ENCODE data around the gene CDT1. TPM values are rescaled to one million over a fixed set of nuclear protein-coding genes. Genes with fewer than 3 reads are reported as not detected.

Gene CDT1
- total RNA-seq, 1 experiment from 2014 or later: 160 TPM

DNA sequence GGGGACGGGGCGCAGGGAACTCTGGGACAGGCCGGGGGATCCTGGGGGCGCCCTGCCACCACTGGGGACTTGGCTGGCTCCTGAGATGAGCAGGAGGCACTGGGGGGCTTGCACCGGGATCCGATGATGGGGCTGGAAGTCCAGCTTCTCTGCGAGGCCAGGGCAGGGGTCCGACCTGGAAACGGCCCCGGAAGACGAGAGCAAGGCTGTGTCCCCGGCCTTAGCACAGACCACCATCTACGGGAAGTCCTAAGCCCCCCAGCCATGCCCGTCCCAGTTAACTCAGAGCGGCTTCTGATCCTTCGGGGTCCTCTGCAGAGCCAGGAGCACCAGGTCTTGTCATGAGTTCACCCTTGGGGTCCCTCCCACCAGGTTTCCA lies 573 bp downstream of the CDT1 start:
- no TSS peak for BruUV-seq (replicated peaks)
- ChIA-PET CTCF (no interaction called here), POLR2A (interaction anchor here (1.3 kb wide), 1 partner anchor 19 kb away, joined by 3 read pairs; the partner anchor contains the start of gene PIEZO1), RAD21 (ENCODE audit: low non-redundant PET in 1 of 2, low total read pairs in 2 of 2, uncharacterized antibody in 2 of 2, unreplicated experiment in 2 of 2) (no interaction called here)
- ATAC-seq: peak; percentile 2
- peaks cover 53% of the 10 kb centered on the region for H3K79me2 ChIP-seq (ENCODE audit: insufficient read depth, low read length)
- no peaks in the 10 kb centered on the region for H3K9me2 ChIP-seq (ENCODE audit: insufficient read depth)
- H3K27ac ChIP-seq (ENCODE audit: low read depth, low read length): peak overlapping the region; percentile 100
- H3K4me2 ChIP-seq (ENCODE audit: low read length): peak overlapping the region; percentile 99
- H3K4me1 ChIP-seq (ENCODE audit: control insufficient read depth in 1 of 2, insufficient read depth in 2 of 2, low read length in 2 of 2): peaks cover 16 to 46% of the 10 kb centered on the region in 2 experiments
- H3K36me3 ChIP-seq (ENCODE audit: control insufficient read depth in 1 of 2, insufficient read depth in 2 of 2, low read length in 2 of 2): peaks cover 19 to 45% of the 10 kb centered on the region in 2 experiments; a peak in 3 of 4 replicates
- no peaks in the 10 kb centered on the region for H3K9me3 ChIP-seq (ENCODE audit: control insufficient read depth in 1 of 2, insufficient read depth in 1 of 2, low read depth in 1 of 2, low read length in 2 of 2)
- intact Hi-C loops (cut with micrococcal nuclease): loop anchor here (5.0 kb wide), 1 partner anchor 67 kb away; no protein-coding TSS in a partner anchor
- TF ChIP-seq ELF1 (IDR thresholded peaks at IDR 0.05; ENCODE audit: borderline replicate concordance, low read depth): no peak
- no peak for TF ChIP-seq SIN3A (IDR thresholded peaks at IDR 0.05; ENCODE audit: low read depth)
- TF ChIP-seq EGR1 (IDR thresholded peaks at IDR 0.05; ENCODE audit: low read depth): no peak
- no peak for TF ChIP-seq CBX3 (IDR thresholded peaks at IDR 0.05; ENCODE audit: low read depth)
- TF ChIP-seq, protein P1, sequence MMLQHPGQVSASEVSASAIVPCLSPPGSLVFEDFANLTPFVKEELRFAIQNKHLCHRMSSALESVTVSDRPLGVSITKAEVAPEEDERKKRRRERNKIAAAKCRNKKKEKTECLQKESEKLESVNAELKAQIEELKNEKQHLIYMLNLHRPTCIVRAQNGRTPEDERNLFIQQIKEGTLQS (IDR thresholded peaks at IDR 0.05): no peak
- TF ChIP-seq, protein P2, sequence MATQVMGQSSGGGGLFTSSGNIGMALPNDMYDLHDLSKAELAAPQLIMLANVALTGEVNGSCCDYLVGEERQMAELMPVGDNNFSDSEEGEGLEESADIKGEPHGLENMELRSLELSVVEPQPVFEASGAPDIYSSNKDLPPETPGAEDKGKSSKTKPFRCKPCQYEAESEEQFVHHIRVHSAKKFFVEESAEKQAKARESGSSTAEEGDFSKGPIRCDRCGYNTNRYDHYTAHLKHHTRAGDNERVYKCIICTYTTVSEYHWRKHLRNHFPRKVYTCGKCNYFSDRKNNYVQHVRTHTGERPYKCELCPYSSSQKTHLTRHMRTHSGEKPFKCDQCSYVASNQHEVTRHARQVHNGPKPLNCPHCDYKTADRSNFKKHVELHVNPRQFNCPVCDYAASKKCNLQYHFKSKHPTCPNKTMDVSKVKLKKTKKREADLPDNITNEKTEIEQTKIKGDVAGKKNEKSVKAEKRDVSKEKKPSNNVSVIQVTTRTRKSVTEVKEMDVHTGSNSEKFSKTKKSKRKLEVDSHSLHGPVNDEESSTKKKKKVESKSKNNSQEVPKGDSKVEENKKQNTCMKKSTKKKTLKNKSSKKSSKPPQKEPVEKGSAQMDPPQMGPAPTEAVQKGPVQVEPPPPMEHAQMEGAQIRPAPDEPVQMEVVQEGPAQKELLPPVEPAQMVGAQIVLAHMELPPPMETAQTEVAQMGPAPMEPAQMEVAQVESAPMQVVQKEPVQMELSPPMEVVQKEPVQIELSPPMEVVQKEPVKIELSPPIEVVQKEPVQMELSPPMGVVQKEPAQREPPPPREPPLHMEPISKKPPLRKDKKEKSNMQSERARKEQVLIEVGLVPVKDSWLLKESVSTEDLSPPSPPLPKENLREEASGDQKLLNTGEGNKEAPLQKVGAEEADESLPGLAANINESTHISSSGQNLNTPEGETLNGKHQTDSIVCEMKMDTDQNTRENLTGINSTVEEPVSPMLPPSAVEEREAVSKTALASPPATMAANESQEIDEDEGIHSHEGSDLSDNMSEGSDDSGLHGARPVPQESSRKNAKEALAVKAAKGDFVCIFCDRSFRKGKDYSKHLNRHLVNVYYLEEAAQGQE (IDR thresholded peaks at IDR 0.05; ENCODE audit: low read depth): no peak
- no peak for TF ChIP-seq EZH2phosphoT487 (IDR thresholded peaks at IDR 0.05; ENCODE audit: borderline replicate concordance)
- TF ChIP-seq FOSL1 (IDR thresholded peaks at IDR 0.05; ENCODE audit: low read depth): no peak
- no peak for TF ChIP-seq MAX (IDR thresholded peaks at IDR 0.05)
- no peak for TF ChIP-seq CTCF (IDR thresholded peaks at IDR 0.05 in 2 of 3, conservative IDR thresholded peaks at IDR 0.05 in 1 of 3; ENCODE audit: borderline replicate concordance in 1 of 3, insufficient read depth in 1 of 3, low read depth in 2 of 3, low read length in 2 of 3)
- TF ChIP-seq SRF (IDR thresholded peaks at IDR 0.05; ENCODE audit: low read depth): no peak
- TF ChIP-seq ZFX (IDR thresholded peaks at IDR 0.05): no peak
- no peak for TF ChIP-seq SP1 (IDR thresholded peaks at IDR 0.05; ENCODE audit: low read depth)
- TF ChIP-seq CEBPB (IDR thresholded peaks at IDR 0.05; ENCODE audit: low read depth): no peak
- no peak for TF ChIP-seq ZBTB33 (IDR thresholded peaks at IDR 0.05; ENCODE audit: extremely low read depth, insufficient replicate concordance, low read length)
- no peak for TF ChIP-seq POLR2AphosphoS5 (IDR thresholded peaks at IDR 0.05; ENCODE audit: low read depth, low read length)
- TF ChIP-seq RAD21 (IDR thresholded peaks at IDR 0.05; ENCODE audit: low read depth): no peak
- no peak for TF ChIP-seq YY1 (IDR thresholded peaks at IDR 0.05; ENCODE audit: extremely low read depth, insufficient replicate concordance, low read depth, low read length)
- H3K9ac ChIP-seq (ENCODE audit: low read length): peak overlapping the region; percentile 97
- H2AFZ ChIP-seq (ENCODE audit: low read depth, low read length, poor library complexity, severe bottlenecking): no peak overlapping the region
- no peaks in the 10 kb centered on the region for H3K27me3 ChIP-seq (ENCODE audit: insufficient read depth, low read length)
- no peak for DNase-seq (ENCODE audit: low read depth, low spot score)
- H4K20me1 ChIP-seq (ENCODE audit: insufficient read depth): peaks cover 12% of the 10 kb centered on the region; the same call in 1 of the 2 replicates
- H3K4me3 ChIP-seq (replicated peaks in 1 of 2; ENCODE audit: low read depth in 1 of 2, low read length in 2 of 2): peak overlapping the region; percentile 85 to 99
